Chondrocyte (in vitro differentiated cells): ENCODE measurements around the gene BAIAP2L2. TPM values are rescaled to one million over a fixed set of nuclear protein-coding genes. Genes with fewer than 3 reads are reported as not detected.
"Not testable (repeated sequence)": the region's sequence is repeated elsewhere in the genome, so short reads cannot be mapped to it uniquely, and the experiment has no call there.

ENCODE experiments used
- DNase-seq: peaks from one replicate; pipeline ENCODE4 v3.0.0; 2021; ENCODE audit warnings: mixed read lengths, low spot score
- H3K27ac Mint-ChIP-seq: one replicate; pipeline ENCODE4 v1.8.0; 2021; ENCODE audit warnings: mild to moderate bottlenecking, moderate library complexity, mixed read lengths; ENCODE audit not compliant: unreplicated experiment
- H3K27me3 Mint-ChIP-seq: 2 replicates; pipeline ENCODE4 v1.8.0; 2021; ENCODE audit warnings: low read depth, mixed read lengths
- H3K36me3 Mint-ChIP-seq: 2 replicates; pipeline ENCODE4 v1.8.0; 2021; ENCODE audit warnings: low read depth, mixed read lengths
- H3K4me1 Mint-ChIP-seq: 2 replicates; pipeline ENCODE4 v1.8.0; 2021; ENCODE audit warnings: low read depth, mild to moderate bottlenecking, mixed read lengths
- H3K4me3 Mint-ChIP-seq: one replicate; pipeline ENCODE4 v1.8.0; 2021; ENCODE audit warnings: mild to moderate bottlenecking, moderate library complexity, mixed read lengths; ENCODE audit not compliant: unreplicated experiment
- H3K9me3 Mint-ChIP-seq: 2 replicates; pipeline ENCODE4 v1.8.0; 2021; ENCODE audit warnings: low read depth, mixed read lengths
- CTCF ChIP-seq: fragments of 200-600 bp; sonication (generic); IDR thresholded peaks from 2 replicates; pipeline ENCODE4 v1.5.0; 2021; ENCODE audit warnings: antibody characterized with exemption, mild to moderate bottlenecking, moderate library complexity
- total RNA-seq: library from RNA; stranded (reverse); gene quantifications from 3 replicates; pipeline ENCODE4 v1.2.1, GENCODE V29; 2021

The BAIAP2L2 gene
- total RNA-seq, 1 donor from 2014 or later = 0.42 TPM

GRCh38 chr22:38122616-38123015 lies 12.1 kb upstream of the BAIAP2L2 start:
- no peak for TF ChIP-seq CTCF
- H3K27me3 Mint-ChIP-seq = no peaks in the 10 kb centered on the region
- H3K9me3 Mint-ChIP-seq = no peaks in the 10 kb centered on the region
- H3K27ac Mint-ChIP-seq = no peak overlapping the region
- peaks cover 1% of the 10 kb centered on the region for H3K36me3 Mint-ChIP-seq
- no peak for DNase-seq
- H3K4me1 Mint-ChIP-seq = no peaks in the 10 kb centered on the region
- no peak overlapping the region for H3K4me3 Mint-ChIP-seq

- H3K9me3 Mint-ChIP-seq = no peaks in the 10 kb centered on the region
- no peaks in the 10 kb centered on the region for H3K27me3 Mint-ChIP-seq
- peak; percentile 81 for DNase-seq
- no peak overlapping the region for H3K27ac Mint-ChIP-seq
- TF ChIP-seq CTCF = no peak
- no peak overlapping the region for H3K4me3 Mint-ChIP-seq
- peaks cover 1% of the 10 kb centered on the region for H3K36me3 Mint-ChIP-seq
- H3K4me1 Mint-ChIP-seq = no peaks in the 10 kb centered on the region
Measured at GRCh38 chr22:38120359-38121110, 10.1 kb upstream of the BAIAP2L2 start.

GRCh38 chr22:38118747-38119146 lies 8.3 kb upstream of the BAIAP2L2 start:
- not testable (repeated sequence) for H3K36me3 Mint-ChIP-seq, H3K27me3 Mint-ChIP-seq, H3K9me3 Mint-ChIP-seq, H3K4me1 Mint-ChIP-seq, DNase-seq, H3K4me3 Mint-ChIP-seq, H3K27ac Mint-ChIP-seq

- H3K9me3 Mint-ChIP-seq = no peaks in the 10 kb centered on the region
- H3K27ac Mint-ChIP-seq = no peak overlapping the region
- H3K4me1 Mint-ChIP-seq = peaks cover 4% of the 10 kb centered on the region
- no peak overlapping the region for H3K4me3 Mint-ChIP-seq
- TF ChIP-seq CTCF = no peak
- no peak for DNase-seq
- no peaks in the 10 kb centered on the region for H3K27me3 Mint-ChIP-seq
- H3K36me3 Mint-ChIP-seq = peaks cover 1% of the 10 kb centered on the region
Measured at GRCh38 chr22:38118182-38118581, 7.7 kb upstream of the BAIAP2L2 start.

- not testable (repeated sequence) for H3K36me3 Mint-ChIP-seq, H3K4me1 Mint-ChIP-seq, DNase-seq, H3K27ac Mint-ChIP-seq, H3K27me3 Mint-ChIP-seq, H3K4me3 Mint-ChIP-seq, H3K9me3 Mint-ChIP-seq
Measured at GRCh38 chr22:38117556-38117955, 7.1 kb upstream of the BAIAP2L2 start.

GRCh38 chr22:38115423-38116205 lies 5.1 kb upstream of the BAIAP2L2 start:
- H3K36me3 Mint-ChIP-seq = peaks cover 3% of the 10 kb centered on the region
- no peak overlapping the region for H3K4me3 Mint-ChIP-seq
- H3K9me3 Mint-ChIP-seq = no peaks in the 10 kb centered on the region
- H3K27ac Mint-ChIP-seq = no peak overlapping the region
- H3K27me3 Mint-ChIP-seq = no peaks in the 10 kb centered on the region
- peaks cover 4% of the 10 kb centered on the region for H3K4me1 Mint-ChIP-seq
- no peak for TF ChIP-seq CTCF
- DNase-seq = no peak
